Fibroblast of villous mesenchyme (primary cell): ENCODE measurements around the gene HDAC10. TPM values are rescaled to one million over a fixed set of nuclear protein-coding genes. Genes with fewer than 3 reads are reported as not detected.

Source experiments
- DNase-seq: peaks from one replicate; pipeline ENCODE4 v3.0.0-alpha.2; 2010; ENCODE audit warnings: low read depth
- H3K4me3 ChIP-seq: 2 replicates; pipeline ENCODE4 v1.5.1; 2011; ENCODE audit warnings: low read depth, mild to moderate bottlenecking, low read length
- total RNA-seq: library from RNA; depleted of rRNA; stranded (reverse); fragments of >200 nt; gene quantifications from 2 replicates; pipeline ENCODE4 v1.2.3, GENCODE V29; 2012
- TF ChIP-seq, protein P1 (sequence below): IDR thresholded peaks from 2 replicates; pipeline ENCODE4 v1.5.1; 2012; ENCODE audit warnings: low read depth, mild to moderate bottlenecking, low read length; ENCODE audit not compliant: insufficient read depth

The HDAC10 gene
- total RNA-seq, 1 donor: 19.4 TPM

GRCh38 chr22:50243685-50244419 is 7.2 kb downstream of the HDAC10 start:
- TF ChIP-seq, protein P1, sequence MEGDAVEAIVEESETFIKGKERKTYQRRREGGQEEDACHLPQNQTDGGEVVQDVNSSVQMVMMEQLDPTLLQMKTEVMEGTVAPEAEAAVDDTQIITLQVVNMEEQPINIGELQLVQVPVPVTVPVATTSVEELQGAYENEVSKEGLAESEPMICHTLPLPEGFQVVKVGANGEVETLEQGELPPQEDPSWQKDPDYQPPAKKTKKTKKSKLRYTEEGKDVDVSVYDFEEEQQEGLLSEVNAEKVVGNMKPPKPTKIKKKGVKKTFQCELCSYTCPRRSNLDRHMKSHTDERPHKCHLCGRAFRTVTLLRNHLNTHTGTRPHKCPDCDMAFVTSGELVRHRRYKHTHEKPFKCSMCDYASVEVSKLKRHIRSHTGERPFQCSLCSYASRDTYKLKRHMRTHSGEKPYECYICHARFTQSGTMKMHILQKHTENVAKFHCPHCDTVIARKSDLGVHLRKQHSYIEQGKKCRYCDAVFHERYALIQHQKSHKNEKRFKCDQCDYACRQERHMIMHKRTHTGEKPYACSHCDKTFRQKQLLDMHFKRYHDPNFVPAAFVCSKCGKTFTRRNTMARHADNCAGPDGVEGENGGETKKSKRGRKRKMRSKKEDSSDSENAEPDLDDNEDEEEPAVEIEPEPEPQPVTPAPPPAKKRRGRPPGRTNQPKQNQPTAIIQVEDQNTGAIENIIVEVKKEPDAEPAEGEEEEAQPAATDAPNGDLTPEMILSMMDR: no peak
- peak overlapping the region; percentile 94 for H3K4me3 ChIP-seq
- no peak for DNase-seq

- H3K4me3 ChIP-seq: peak overlapping the region; percentile 94
- TF ChIP-seq, protein P1: no peak
- peak; percentile 23 for DNase-seq
These were observed 8.6 kb downstream of the HDAC10 start for GRCh38 chr22:50242406-50242949.

- DNase-seq: no peak
- TF ChIP-seq, protein P1: no peak
- no peak overlapping the region for H3K4me3 ChIP-seq
These were observed 12.3 kb downstream of the HDAC10 start for GRCh38 chr22:50238755-50239154.

- peak; percentile 27 for DNase-seq
- TF ChIP-seq, protein P1: peak; percentile 60
- no peak overlapping the region for H3K4me3 ChIP-seq
These were observed 14.2 kb downstream of the HDAC10 start for GRCh38 chr22:50236731-50237409.

GRCh38 chr22:50233223-50233622 is 17.8 kb downstream of the HDAC10 start:
- no peak overlapping the region for H3K4me3 ChIP-seq
- TF ChIP-seq, protein P1: no peak
- DNase-seq: no peak

GRCh38 chr22:50232481-50233151 is 18.4 kb downstream of the HDAC10 start:
- DNase-seq: no peak

More at GRCh38 chr22:50232481-50233151, 18.4 kb downstream of the HDAC10 start:
- TF ChIP-seq, protein P1: no peak
- no peak overlapping the region for H3K4me3 ChIP-seq
